ENCODE measurements around the gene SCGB2B2. TPM values are rescaled to one million over a fixed set of nuclear protein-coding genes. Genes with fewer than 3 reads are reported as not detected.

SCGB2B2 gene
- total RNA-seq, 1 experiment from 2014 or later = not detected

DNA sequence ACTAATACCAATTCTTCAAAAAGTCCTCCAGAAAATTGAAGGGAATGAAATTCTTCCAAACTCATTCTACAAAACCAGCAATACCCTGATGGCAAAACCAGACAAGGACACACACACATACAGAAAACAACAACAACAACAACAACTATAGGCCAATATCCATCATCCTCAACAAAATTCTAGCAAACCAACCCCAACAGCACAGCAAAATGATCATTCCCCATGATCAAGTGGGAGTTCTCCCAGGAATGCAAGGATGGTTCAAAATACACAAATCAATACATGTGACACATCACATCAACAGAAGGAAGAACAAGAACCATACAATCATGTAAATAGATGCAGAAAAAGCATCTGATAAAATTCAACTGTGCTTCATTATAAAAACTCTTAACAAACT is 38.4 kb upstream of the SCGB2B2 start:
- H4K20me1 ChIP-seq (ENCODE audit: low read length) = no peaks in the 10 kb centered on the region
- ChIA-PET POLR2A (ENCODE audit: unreplicated experiment) (no interaction called here), CTCF (no interaction called here)
- H3K9ac ChIP-seq (ENCODE audit: low read length) = no peak overlapping the region
- H3F3A ChIP-seq (ENCODE audit: low read length, unreplicated experiment) = no peaks in the 10 kb centered on the region
- no peak overlapping the region for H3K27ac ChIP-seq (ENCODE audit: low read length)
- H3K4me3 ChIP-seq (ENCODE audit: low read length) = no peak overlapping the region
- no peak for TF ChIP-seq EZH2 (IDR thresholded peaks at IDR 0.05; ENCODE audit: low read length, unreplicated experiment)
- no peak for TF ChIP-seq EZH2phosphoT487 (IDR thresholded peaks at IDR 0.05; ENCODE audit: borderline replicate concordance, low read length)
- TF ChIP-seq, protein P1, sequence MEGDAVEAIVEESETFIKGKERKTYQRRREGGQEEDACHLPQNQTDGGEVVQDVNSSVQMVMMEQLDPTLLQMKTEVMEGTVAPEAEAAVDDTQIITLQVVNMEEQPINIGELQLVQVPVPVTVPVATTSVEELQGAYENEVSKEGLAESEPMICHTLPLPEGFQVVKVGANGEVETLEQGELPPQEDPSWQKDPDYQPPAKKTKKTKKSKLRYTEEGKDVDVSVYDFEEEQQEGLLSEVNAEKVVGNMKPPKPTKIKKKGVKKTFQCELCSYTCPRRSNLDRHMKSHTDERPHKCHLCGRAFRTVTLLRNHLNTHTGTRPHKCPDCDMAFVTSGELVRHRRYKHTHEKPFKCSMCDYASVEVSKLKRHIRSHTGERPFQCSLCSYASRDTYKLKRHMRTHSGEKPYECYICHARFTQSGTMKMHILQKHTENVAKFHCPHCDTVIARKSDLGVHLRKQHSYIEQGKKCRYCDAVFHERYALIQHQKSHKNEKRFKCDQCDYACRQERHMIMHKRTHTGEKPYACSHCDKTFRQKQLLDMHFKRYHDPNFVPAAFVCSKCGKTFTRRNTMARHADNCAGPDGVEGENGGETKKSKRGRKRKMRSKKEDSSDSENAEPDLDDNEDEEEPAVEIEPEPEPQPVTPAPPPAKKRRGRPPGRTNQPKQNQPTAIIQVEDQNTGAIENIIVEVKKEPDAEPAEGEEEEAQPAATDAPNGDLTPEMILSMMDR (conservative IDR thresholded peaks at IDR 0.05; ENCODE audit: low read depth, low read length) = no peak
- H3K36me3 ChIP-seq (ENCODE audit: low read depth, low read length) = no peaks in the 10 kb centered on the region
- H3K4me2 ChIP-seq (ENCODE audit: low read length) = no peak overlapping the region
- no peaks in the 10 kb centered on the region for H3K9me2 ChIP-seq (replicated peaks; ENCODE audit: low read length)
- BruUV-seq (replicated peaks) = no TSS peak
- no peaks in the 10 kb centered on the region; the same call in 1 of the 2 replicates for H3K27me3 ChIP-seq (ENCODE audit: low read length)
- no peak overlapping the region for H2AFZ ChIP-seq (ENCODE audit: low read length)
- no peaks in the 10 kb centered on the region for H3K79me2 ChIP-seq (ENCODE audit: low read length)
- ATAC-seq = no peak
- no peaks in the 10 kb centered on the region for H3K4me1 ChIP-seq (ENCODE audit: insufficient read depth, low read length)
- intact Hi-C loops (cut with micrococcal nuclease) = no loop called here
- peaks cover 9% of the 10 kb centered on the region; the same call in 1 of the 2 replicates for H3K9me3 ChIP-seq (ENCODE audit: low read length)
- DNase-seq = no peak

DNA sequence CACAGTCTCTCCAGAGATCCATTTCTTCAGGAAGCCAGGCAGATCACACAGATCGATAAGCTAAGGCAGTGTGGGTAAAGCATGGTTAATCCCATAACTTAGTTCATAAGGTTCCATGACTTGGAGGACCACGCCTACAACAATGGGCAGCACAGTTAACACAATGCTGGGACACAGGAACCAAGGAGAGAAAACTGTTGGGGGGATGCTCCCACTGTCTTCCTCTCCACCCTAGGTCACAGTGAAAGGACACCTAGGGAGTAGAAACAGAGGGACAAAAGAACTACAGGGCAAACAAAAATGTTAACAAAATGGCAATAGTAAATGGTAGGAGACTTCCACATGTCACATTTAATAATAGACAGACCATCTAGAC is 36.3 kb upstream of the SCGB2B2 start:
- H3K9me2 ChIP-seq (replicated peaks; ENCODE audit: low read length) = no peaks in the 10 kb centered on the region
- H3K4me1 ChIP-seq (ENCODE audit: insufficient read depth, low read length) = no peaks in the 10 kb centered on the region
- TF ChIP-seq EZH2 (IDR thresholded peaks at IDR 0.05; ENCODE audit: low read length, unreplicated experiment) = no peak
- TF ChIP-seq, protein P1 (conservative IDR thresholded peaks at IDR 0.05; ENCODE audit: low read depth, low read length) = no peak
- no peak for TF ChIP-seq EZH2phosphoT487 (IDR thresholded peaks at IDR 0.05; ENCODE audit: borderline replicate concordance, low read length)
- DNase-seq (no peak), ATAC-seq (no peak)
- BruUV-seq (replicated peaks) = no TSS peak
- CTCF ChIA-PET = no interaction called here
- no peaks in the 10 kb centered on the region; the same call in 1 of the 2 replicates for H3K27me3 ChIP-seq (ENCODE audit: low read length)
- H3K79me2 ChIP-seq (ENCODE audit: low read length) = no peaks in the 10 kb centered on the region
- H3K4me3 ChIP-seq (ENCODE audit: low read length) = no peak overlapping the region
- peaks cover 9% of the 10 kb centered on the region; the same call in 1 of the 2 replicates for H3K9me3 ChIP-seq (ENCODE audit: low read length)
- H4K20me1 ChIP-seq (ENCODE audit: low read length) = no peaks in the 10 kb centered on the region
- POLR2A ChIA-PET (ENCODE audit: unreplicated experiment) = no interaction called here
- H3K36me3 ChIP-seq (ENCODE audit: low read depth, low read length) = no peaks in the 10 kb centered on the region
- H3K9ac ChIP-seq (ENCODE audit: low read length) = no peak overlapping the region
- H2AFZ ChIP-seq (ENCODE audit: low read length) = no peak overlapping the region
- H3F3A ChIP-seq (ENCODE audit: low read length, unreplicated experiment) = no peaks in the 10 kb centered on the region
- intact Hi-C loops (cut with micrococcal nuclease) = no loop called here
- no peak overlapping the region for H3K27ac ChIP-seq (ENCODE audit: low read length)
- no peak overlapping the region for H3K4me2 ChIP-seq (ENCODE audit: low read length)

DNA sequence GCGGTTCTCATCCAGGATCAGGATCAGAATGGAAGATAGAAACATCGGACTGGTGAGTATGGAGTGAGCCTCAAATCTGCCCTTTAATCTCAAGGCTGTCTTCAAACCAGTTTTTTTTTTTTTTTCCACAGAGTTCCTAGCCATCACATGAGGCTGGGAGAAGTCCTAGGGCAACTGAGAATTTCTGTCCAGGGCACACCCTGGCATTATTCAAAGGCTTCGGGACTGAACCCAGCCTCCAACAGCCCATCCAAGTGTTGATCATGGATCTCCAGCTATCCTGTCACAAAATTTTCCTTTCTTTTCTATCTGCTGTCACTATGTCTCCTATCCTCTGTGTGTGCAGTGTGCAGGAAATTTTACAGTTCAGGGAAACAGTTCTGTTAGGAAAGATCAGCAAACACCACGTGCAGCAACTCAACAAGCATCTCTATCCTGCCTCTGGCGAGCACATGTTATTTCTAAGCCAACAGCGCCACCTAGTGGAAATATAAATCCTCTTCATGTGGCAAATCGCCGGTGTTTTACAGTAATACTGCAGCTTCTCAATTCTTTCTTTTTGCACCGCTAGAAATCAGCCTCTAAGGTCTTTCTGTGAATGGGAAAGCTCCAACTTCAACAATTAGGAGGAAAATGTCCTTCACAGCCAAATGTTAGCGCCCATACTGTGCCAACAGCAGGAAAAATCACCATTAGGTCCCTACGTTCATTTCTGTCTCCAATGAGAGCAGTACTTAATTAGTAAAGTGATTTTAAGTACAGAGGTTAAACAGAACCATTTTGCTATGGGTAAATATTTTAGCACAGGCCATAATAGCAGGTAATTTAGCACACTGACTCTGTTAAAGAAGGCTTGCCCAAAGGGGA is 35.7 kb upstream of the SCGB2B2 start:
- H3K4me1 ChIP-seq (ENCODE audit: insufficient read depth, low read length) = no peaks in the 10 kb centered on the region
- H3K9me3 ChIP-seq (ENCODE audit: low read length) = peaks cover 9% of the 10 kb centered on the region; the same call in 1 of the 2 replicates
- H3K27ac ChIP-seq (ENCODE audit: low read length) = no peak overlapping the region
- CTCF ChIA-PET = no interaction called here
- BruUV-seq (replicated peaks) = no TSS peak
- intact Hi-C loops (cut with micrococcal nuclease) = no loop called here
- peak; percentile 68 for ATAC-seq
- no peak overlapping the region for H3K4me3 ChIP-seq (ENCODE audit: low read length)
- no peaks in the 10 kb centered on the region for H3K79me2 ChIP-seq (ENCODE audit: low read length)
- H3K9ac ChIP-seq (ENCODE audit: low read length) = no peak overlapping the region
- no peak overlapping the region for H3K4me2 ChIP-seq (ENCODE audit: low read length)
- no peaks in the 10 kb centered on the region for H3K27me3 ChIP-seq (ENCODE audit: low read length)
- H2AFZ ChIP-seq (ENCODE audit: low read length) = no peak overlapping the region
- no peaks in the 10 kb centered on the region for H4K20me1 ChIP-seq (ENCODE audit: low read length)
- H3F3A ChIP-seq (ENCODE audit: low read length, unreplicated experiment) = no peaks in the 10 kb centered on the region
- no peak for TF ChIP-seq EZH2phosphoT487 (IDR thresholded peaks at IDR 0.05; ENCODE audit: borderline replicate concordance, low read length)
- TF ChIP-seq, protein P1 (conservative IDR thresholded peaks at IDR 0.05; ENCODE audit: low read depth, low read length) = peak; percentile 70
- DNase-seq = peak; percentile 77
- no peaks in the 10 kb centered on the region for H3K36me3 ChIP-seq (ENCODE audit: low read depth, low read length)
- POLR2A ChIA-PET (ENCODE audit: unreplicated experiment) = no interaction called here
- H3K9me2 ChIP-seq (replicated peaks; ENCODE audit: low read length) = no peaks in the 10 kb centered on the region
